Mesothelial cell of epicardium (in vitro differentiated cells): ENCODE measurements around the gene ZNF154. TPM values are rescaled to one million over a fixed set of nuclear protein-coding genes. Genes with fewer than 3 reads are reported as not detected.

Experiments
- DNase-seq, 2 experiments: peaks; one replicate each; pipeline ENCODE4 v3.0.0; 2021; ENCODE audit warnings: low spot score in 2 of 2; ENCODE audit not compliant: unreplicated experiment in 2 of 2
- H3K27ac Mint-ChIP-seq: 2 replicates; pipeline ENCODE4 v1.8.0; 2021; ENCODE audit warnings: mixed read lengths
- H3K27me3 Mint-ChIP-seq: 2 replicates; pipeline ENCODE4 v1.8.0; 2021; ENCODE audit warnings: low read depth, mixed read lengths
- H3K36me3 Mint-ChIP-seq: 2 replicates; pipeline ENCODE4 v1.8.0; 2021; ENCODE audit warnings: mixed read lengths
- H3K4me1 Mint-ChIP-seq: 2 replicates; pipeline ENCODE4 v1.8.0; 2021; ENCODE audit warnings: mixed read lengths
- H3K4me3 Mint-ChIP-seq: 2 replicates; pipeline ENCODE4 v1.8.0; 2021; ENCODE audit warnings: mild to moderate bottlenecking, moderate library complexity, mixed read lengths
- H3K9me3 Mint-ChIP-seq: 2 replicates; pipeline ENCODE4 v1.8.0; 2021; ENCODE audit warnings: mixed read lengths
- CTCF ChIP-seq: fragments of 200-600 bp; sonication (generic); IDR thresholded peaks from one replicate; pipeline ENCODE4 v1.5.0; 2021; ENCODE audit warnings: antibody characterized with exemption; ENCODE audit not compliant: unreplicated experiment
- total RNA-seq: library from RNA; stranded (reverse); gene quantifications from 3 replicates; pipeline ENCODE4 v1.2.1, GENCODE V29; 2021

The ZNF154 gene
- total RNA-seq, 1 donor from 2014 or later, result 42.7 TPM

- Mint-ChIP-seq H3K27me3 (peaks cover 54% of the 10 kb centered on the region), H3K4me1 (peaks cover 7% of the 10 kb centered on the region), H3K4me3 (peak overlapping the region; percentile 80), H3K36me3 (no peaks in the 10 kb centered on the region), H3K9me3 (no peaks in the 10 kb centered on the region), H3K27ac (no peak overlapping the region)
- no peak for TF ChIP-seq CTCF
- DNase-seq, result peak; percentile 37 to 65
Observed at GRCh38 chr19:57664269-57665127, 44.5 kb downstream of the ZNF154 start.

GRCh38 chr19:57656346-57656745, 52.7 kb downstream of the ZNF154 start:
- Mint-ChIP-seq H3K27ac (no peak overlapping the region), H3K4me1 (no peaks in the 10 kb centered on the region), H3K27me3 (peaks cover 38% of the 10 kb centered on the region), H3K36me3 (no peaks in the 10 kb centered on the region), H3K9me3 (peaks cover 35% of the 10 kb centered on the region), H3K4me3 (no peak overlapping the region)
- no peak for DNase-seq
- no peak for TF ChIP-seq CTCF

GRCh38 chr19:57655443-57655842, 53.6 kb downstream of the ZNF154 start:
- peaks cover 29% of the 10 kb centered on the region for H3K27me3 Mint-ChIP-seq
- H3K27ac Mint-ChIP-seq, result no peak overlapping the region
- peaks cover 37% of the 10 kb centered on the region for H3K9me3 Mint-ChIP-seq
- TF ChIP-seq CTCF, result no peak
- H3K4me1 Mint-ChIP-seq, result no peaks in the 10 kb centered on the region
- no peak for DNase-seq
- no peak overlapping the region for H3K4me3 Mint-ChIP-seq
- H3K36me3 Mint-ChIP-seq, result no peaks in the 10 kb centered on the region

- no peaks in the 10 kb centered on the region for H3K36me3 Mint-ChIP-seq
- no peaks in the 10 kb centered on the region for H3K4me1 Mint-ChIP-seq
- peaks cover 12% of the 10 kb centered on the region for H3K27me3 Mint-ChIP-seq
- H3K27ac Mint-ChIP-seq, result no peak overlapping the region
- no peak overlapping the region for H3K4me3 Mint-ChIP-seq
- TF ChIP-seq CTCF, result no peak
- H3K9me3 Mint-ChIP-seq, result peaks cover 41% of the 10 kb centered on the region
- no peak for DNase-seq
Observed at GRCh38 chr19:57653689-57654088, 55.3 kb downstream of the ZNF154 start.

- H3K4me1 Mint-ChIP-seq, result no peaks in the 10 kb centered on the region
- no peak overlapping the region for H3K27ac Mint-ChIP-seq
- no peak overlapping the region for H3K4me3 Mint-ChIP-seq
- H3K27me3 Mint-ChIP-seq, result peaks cover 5% of the 10 kb centered on the region
- peaks cover 49% of the 10 kb centered on the region for H3K9me3 Mint-ChIP-seq
- DNase-seq, result no peak
- no peak for TF ChIP-seq CTCF
- H3K36me3 Mint-ChIP-seq, result no peaks in the 10 kb centered on the region
Observed at GRCh38 chr19:57651654-57651996, 57.4 kb downstream of the ZNF154 start.
